Sigmoid colon (tissue), 7 donors: Measurements from ENCODE around the gene TMEM141. TPM values are rescaled to one million over a fixed set of nuclear protein-coding genes. Genes with fewer than 3 reads are reported as not detected.
"Not testable (repeated sequence)": the region's sequence is repeated elsewhere in the genome, so short reads cannot be mapped to it uniquely, and the experiment has no call there.

Experiments
- DNase-seq: peaks from one replicate; pipeline ENCODE4 v3.0.0-alpha.2; 2019
- H3K27ac ChIP-seq, 4 donors: fragments of 200-600 bp; sonication (generic); one replicate each; pipeline ENCODE4 v1.5.1; 2016 to 2019; ENCODE audit warnings: mild to moderate bottlenecking in 1 of 4
- H3K27me3 ChIP-seq, 3 donors: fragments of 200-600 bp; sonication (generic); one replicate each; pipeline ENCODE4 v1.5.1; 2019; ENCODE audit warnings: mild to moderate bottlenecking in 1 of 3
- H3K36me3 ChIP-seq, 4 donors: fragments of 200-600 bp; sonication (generic); one replicate each; pipeline ENCODE4 v1.5.1; 2016 to 2019
- H3K4me1 ChIP-seq, 4 donors: fragments of 200-600 bp; sonication (generic); one replicate each; pipeline ENCODE4 v1.5.1; 2017 to 2019
- H3K4me3 ChIP-seq, 4 donors: fragments of 200-600 bp; sonication (generic); one replicate each; pipeline ENCODE4 v1.5.1; 2017 to 2019; ENCODE audit warnings: mild to moderate bottlenecking in 2 of 4, moderate library complexity in 1 of 4
- H3K9me3 ChIP-seq, 4 donors: fragments of 200-600 bp in 3 of 4; sonication (generic) in 3 of 4; one replicate each; pipeline versions ENCODE4 v1.5.1 to v1.6.1; 2013 to 2019
- EP300 ChIP-seq, 4 donors: sonication (generic); formaldehyde crosslinking; IDR thresholded peaks; one replicate each; pipeline ENCODE4 v1.6.1; 2017; ENCODE audit warnings: antibody characterized with exemption in 4 of 4
- POLR2A ChIP-seq, 2 donors: fragments of 450-650 bp; IDR thresholded peaks; one replicate each; pipeline ENCODE4 v1.6.1; 2016; ENCODE audit warnings: antibody characterized with exemption in 2 of 2, mild to moderate bottlenecking in 2 of 2, moderate library complexity in 2 of 2
- POLR2AphosphoS5 ChIP-seq, 4 donors: sonication (generic); formaldehyde crosslinking; IDR thresholded peaks; one replicate each; pipeline ENCODE4 v1.6.1; 2017; ENCODE audit warnings: antibody characterized with exemption in 4 of 4
- WGBS, 2 donors: extraction: QIAGEN DNeasy Blood & Tissue Kit; methylation state at CpG; one replicate each; pipeline ENCODE4 v1.1.7; 2013; 5-methylcytosine and 5-hydroxymethylcytosine counted together
- intact Hi-C: fragments of 100-400 bp; cut with DNase I; formaldehyde crosslinking; loops from one replicate; pipeline ENCODE4 v1.15.1; 2023
- polyA plus RNA-seq, 3 donors: library from polyadenylated mRNA; stranded (reverse); fragments of 200-250 nt; gene quantifications; one replicate each; pipeline ENCODE4 v1.2.3, GENCODE V29; 2013
- total RNA-seq, 4 donors: library from RNA; depleted of rRNA; stranded (reverse); fragments of >200 nt; gene quantifications; one replicate each; pipeline ENCODE4 v1.1.0, GENCODE V29; 2016
- TF ChIP-seq, protein P1 (sequence below), 4 experiments: fragments of 450-650 bp in 3 of 4; fragments of 200-600 bp in 1 of 4; IDR thresholded peaks; one replicate each; pipeline ENCODE4 v1.5.1; 2016 to 2019; ENCODE audit warnings: antibody characterized with exemption in 4 of 4, mild to moderate bottlenecking in 3 of 4, moderate library complexity in 2 of 4
- donor health status: healthy with polysubstance abuse.
- donor health status: Bipolar disorder and iron deficiency.
- donor health status: healthy.

Gene TMEM141
- total and polyA plus RNA-seq, 7 donors = 37.5 to 629 (median 84.7) TPM

DNA sequence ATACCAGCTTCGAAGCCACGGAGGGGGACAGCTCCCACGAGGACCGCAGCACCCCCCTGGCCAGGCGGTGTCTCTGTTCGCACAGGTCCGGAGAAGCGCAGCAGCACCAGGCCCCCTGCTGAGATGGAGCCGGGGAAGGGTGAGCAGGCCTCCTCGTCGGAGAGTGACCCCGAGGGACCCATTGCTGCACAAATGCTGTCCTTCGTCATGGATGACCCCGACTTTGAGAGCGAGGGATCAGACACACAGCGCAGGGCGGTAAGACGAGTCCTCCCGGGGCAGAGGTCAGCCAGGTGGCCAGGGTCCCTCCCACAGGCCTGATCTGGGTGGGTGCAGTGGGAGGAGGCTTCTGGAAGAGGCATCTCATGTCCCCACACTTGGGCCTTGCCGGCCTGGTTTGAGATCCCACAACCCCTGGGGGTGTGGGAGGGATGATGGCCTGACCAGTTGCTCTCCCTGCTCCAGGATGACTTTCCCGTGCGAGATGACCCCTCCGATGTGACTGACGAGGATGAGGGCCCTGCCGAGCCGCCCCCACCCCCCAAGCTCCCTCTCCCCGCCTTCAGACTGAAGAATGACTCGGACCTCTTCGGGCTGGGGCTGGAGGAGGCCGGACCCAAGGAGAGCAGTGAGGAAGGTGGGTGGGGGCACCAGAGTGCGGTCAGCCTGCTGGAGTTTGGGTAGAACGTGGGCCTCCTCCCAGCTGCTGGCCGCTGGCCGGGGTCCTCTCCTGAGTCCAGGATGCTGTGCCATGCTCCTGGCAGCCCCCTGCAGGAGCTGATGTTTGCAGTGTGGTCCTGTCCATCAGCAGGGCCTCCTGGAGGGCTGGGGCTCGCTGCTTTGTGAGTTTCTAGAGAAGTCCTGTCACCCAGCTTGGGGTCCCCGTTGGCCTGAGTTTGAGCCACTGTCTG, 48.3 kb downstream of the TMEM141 start:
- no peak for DNase-seq
- TF ChIP-seq, protein P1, sequence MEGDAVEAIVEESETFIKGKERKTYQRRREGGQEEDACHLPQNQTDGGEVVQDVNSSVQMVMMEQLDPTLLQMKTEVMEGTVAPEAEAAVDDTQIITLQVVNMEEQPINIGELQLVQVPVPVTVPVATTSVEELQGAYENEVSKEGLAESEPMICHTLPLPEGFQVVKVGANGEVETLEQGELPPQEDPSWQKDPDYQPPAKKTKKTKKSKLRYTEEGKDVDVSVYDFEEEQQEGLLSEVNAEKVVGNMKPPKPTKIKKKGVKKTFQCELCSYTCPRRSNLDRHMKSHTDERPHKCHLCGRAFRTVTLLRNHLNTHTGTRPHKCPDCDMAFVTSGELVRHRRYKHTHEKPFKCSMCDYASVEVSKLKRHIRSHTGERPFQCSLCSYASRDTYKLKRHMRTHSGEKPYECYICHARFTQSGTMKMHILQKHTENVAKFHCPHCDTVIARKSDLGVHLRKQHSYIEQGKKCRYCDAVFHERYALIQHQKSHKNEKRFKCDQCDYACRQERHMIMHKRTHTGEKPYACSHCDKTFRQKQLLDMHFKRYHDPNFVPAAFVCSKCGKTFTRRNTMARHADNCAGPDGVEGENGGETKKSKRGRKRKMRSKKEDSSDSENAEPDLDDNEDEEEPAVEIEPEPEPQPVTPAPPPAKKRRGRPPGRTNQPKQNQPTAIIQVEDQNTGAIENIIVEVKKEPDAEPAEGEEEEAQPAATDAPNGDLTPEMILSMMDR (IDR thresholded peaks at IDR 0.05) = no peak
- no peak for TF ChIP-seq EP300 (IDR thresholded peaks at IDR 0.05)
- no peak for TF ChIP-seq POLR2AphosphoS5 (IDR thresholded peaks at IDR 0.05)
- no peak for TF ChIP-seq POLR2A (IDR thresholded peaks at IDR 0.05)
- intact Hi-C loops = loop anchor here (10.0 kb wide), 1 partner anchor 195 kb away; the partner anchor contains the start of gene FUT7
- Histone ChIP-seq H3K36me3 (peaks cover 0 to 42% (median 15%) of the 10 kb centered on the region in 4 donors), H3K4me1 (peaks cover 0 to 39% (median 37%) of the 10 kb centered on the region in 4 donors), H3K4me3 (no peak overlapping the region), H3K27ac (no peak overlapping the region), H3K27me3 (peaks cover 8 to 22% (median 15%) of the 10 kb centered on the region in 3 donors), H3K9me3 (no peaks in the 10 kb centered on the region)
- 81 to 89% methylated on average over 36 of the region's 36 CpGs for WGBS, 2 donors

DNA sequence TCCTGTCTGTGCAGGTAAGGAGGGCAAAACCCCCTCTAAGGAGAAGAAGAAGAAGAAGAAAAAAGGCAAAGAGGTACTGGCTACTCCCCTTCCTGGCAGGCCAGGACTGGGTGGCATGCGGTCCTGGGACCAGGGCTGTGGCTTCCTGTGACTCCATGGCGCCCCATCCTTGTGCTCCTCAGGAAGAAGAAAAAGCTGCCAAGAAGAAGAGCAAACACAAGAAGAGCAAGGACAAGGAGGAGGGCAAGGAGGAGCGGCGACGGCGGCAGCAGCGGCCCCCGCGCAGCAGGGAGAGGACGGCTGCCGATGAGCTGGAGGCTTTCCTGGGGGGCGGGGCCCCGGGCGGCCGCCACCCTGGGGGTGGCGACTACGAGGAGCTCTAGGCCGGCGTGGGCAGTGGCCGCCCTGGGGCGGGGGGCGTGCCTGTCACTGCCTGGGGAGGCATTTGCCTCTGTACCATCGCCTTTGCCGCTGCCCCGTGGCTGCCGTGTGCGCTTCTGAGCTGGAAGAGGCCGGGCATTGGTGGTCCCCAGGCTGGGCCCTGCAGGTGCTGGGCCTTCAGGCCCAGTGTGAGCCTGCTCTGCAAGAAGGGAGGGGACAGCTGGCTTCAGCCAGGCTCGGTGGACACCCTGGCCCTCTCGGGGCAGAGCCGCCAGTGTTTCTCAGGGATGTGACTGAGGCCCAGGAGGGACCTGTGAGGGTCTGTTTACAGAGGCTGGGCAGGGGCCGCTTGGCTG, 49.2 kb downstream of the TMEM141 start:
- TF ChIP-seq POLR2AphosphoS5 (IDR thresholded peaks at IDR 0.05) = no peak
- TF ChIP-seq EP300 (IDR thresholded peaks at IDR 0.05) = no peak
- TF ChIP-seq, protein P1 (IDR thresholded peaks at IDR 0.05) = no peak
- TF ChIP-seq POLR2A (IDR thresholded peaks at IDR 0.05) = no peak
- peaks cover 0 to 42% (median 15%) of the 10 kb centered on the region in 4 donors for H3K36me3 ChIP-seq

GRCh38 chr9:136840877-136841645, 49.9 kb downstream of the TMEM141 start:
- Histone ChIP-seq H3K4me3 (no peak overlapping the region), H3K27ac (peak overlapping the region in 1 of 4 donors; percentile 22), H3K27me3 (peaks cover 18 to 35% (median 28%) of the 10 kb centered on the region in 3 donors), H3K9me3 (no peaks in the 10 kb centered on the region), H3K4me1 (peaks cover 0 to 51% (median 45%) of the 10 kb centered on the region in 4 donors), H3K36me3 (peaks cover 0 to 36% (median 15%) of the 10 kb centered on the region in 4 donors)
- TF ChIP-seq, protein P1 (IDR thresholded peaks at IDR 0.05) = no peak
- no peak for TF ChIP-seq EP300 (IDR thresholded peaks at IDR 0.05)
- TF ChIP-seq POLR2A (IDR thresholded peaks at IDR 0.05) = no peak
- TF ChIP-seq POLR2AphosphoS5 (IDR thresholded peaks at IDR 0.05) = no peak
- WGBS, 2 donors = 16 to 63% methylated on average over 28 of the region's 28 CpGs
- intact Hi-C loops = loop anchor here (10.0 kb wide), 1 partner anchor 194 kb away; the partner anchor contains the start of gene FUT7
- DNase-seq = no peak

More for the DNA sequence above, 49.2 kb downstream of the TMEM141 start:
- H3K9me3 ChIP-seq = no peaks in the 10 kb centered on the region
- WGBS, 2 donors = 23 to 70% methylated on average over 32 of the region's 32 CpGs
- intact Hi-C loops = loop anchor here (10.0 kb wide), 1 partner anchor 194 kb away; the partner anchor contains the start of gene FUT7
- peak overlapping the region in 1 of 4 donors; percentile 22 for H3K27ac ChIP-seq
- no peak overlapping the region for H3K4me3 ChIP-seq
- peaks cover 10 to 28% (median 20%) of the 10 kb centered on the region in 3 donors for H3K27me3 ChIP-seq
- H3K4me1 ChIP-seq = peaks cover 0 to 44% (median 39%) of the 10 kb centered on the region in 4 donors
- DNase-seq = no peak

DNA sequence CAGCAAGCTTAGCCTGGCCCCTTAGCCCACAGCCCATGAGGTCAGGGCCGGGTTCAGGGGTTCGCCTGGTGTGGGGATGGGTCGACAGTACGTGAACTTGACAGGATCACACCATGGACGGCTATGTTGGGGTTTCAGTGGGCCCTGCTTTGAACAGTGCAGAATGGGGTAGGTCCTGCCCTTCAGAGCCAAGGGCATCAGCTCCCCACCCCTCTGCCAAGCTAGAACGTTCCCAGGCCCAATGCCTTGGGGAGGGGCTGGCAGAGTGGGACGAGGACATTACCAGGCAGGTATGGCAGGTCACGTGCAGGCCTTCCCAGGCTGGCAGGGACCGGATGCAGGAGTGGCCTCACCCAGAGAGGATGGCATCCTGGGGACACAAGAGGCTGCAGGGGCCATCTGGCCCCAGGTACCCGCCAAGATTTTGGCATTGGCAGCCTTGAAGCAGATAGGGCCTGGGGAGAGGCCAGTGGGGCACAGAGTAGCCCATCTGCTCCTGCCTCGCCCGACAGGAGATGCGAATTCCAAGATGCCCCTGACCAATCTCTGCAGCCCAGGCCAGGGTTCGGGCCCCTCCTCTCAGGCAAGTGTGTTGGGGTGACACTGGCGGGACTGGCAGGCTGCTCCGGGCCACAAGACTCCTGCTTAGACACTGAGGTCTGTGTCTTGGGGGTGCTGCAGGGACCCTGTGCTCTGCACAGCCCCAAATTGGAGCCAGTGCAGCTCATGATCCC, 50.7 kb downstream of the TMEM141 start:
- 8 to 52% methylated on average over 16 of the region's 16 CpGs for WGBS, 2 donors
- Histone ChIP-seq H3K27ac (peak overlapping the region in 1 of 4 donors; percentile 43), H3K27me3 (peaks cover 23 to 43% (median 36%) of the 10 kb centered on the region in 3 donors), H3K4me1 (peaks cover 0 to 59% (median 51%) of the 10 kb centered on the region in 4 donors), H3K4me3 (peak overlapping the region in 3 of 4 donors; percentile 35 to 45 (median 42)), H3K36me3 (peaks cover 0 to 29% (median 15%) of the 10 kb centered on the region in 4 donors)
- not testable (repeated sequence) for DNase-seq, H3K9me3 ChIP-seq
- intact Hi-C loops = loop anchor here (2.0 to 10.0 kb wide), 2 partner anchors 103 to 193 kb away; partner anchors contain the start of genes C8G, FBXW5 and FUT7
